Adrenal gland (tissue), 12 donors: ENCODE measurements around the gene SOWAHD. TPM values are rescaled to one million over a fixed set of nuclear protein-coding genes. Genes with fewer than 3 reads are reported as not detected.

Source experiments
- DNase-seq, 7 donors: peaks; one replicate each; pipeline ENCODE4 v3.0.0-alpha.2; 2019 to 2020
- H3K27ac ChIP-seq, 5 donors: fragments of 200-600 bp; sonication (generic) in 4 of 5; 1 replicate in 3 of 5; 2 replicates in 2 of 5; pipeline versions ENCODE4 v1.5.1 to v1.8.0; 2016 to 2020; ENCODE audit warnings: mild to moderate bottlenecking in 1 of 5
- H3K27me3 ChIP-seq: fragments of 200-600 bp; 2 replicates; pipeline ENCODE4 v1.8.0; 2021
- H3K36me3 ChIP-seq, 2 donors: fragments of 200-600 bp; replicated peaks in 1 of 2; 1 replicate in 1 of 2; 2 replicates in 1 of 2; pipeline versions ENCODE4 v1.5.1 to v1.8.0; 2018 to 2022
- H3K4me1 ChIP-seq, 2 donors: fragments of 200-600 bp; replicated peaks in 1 of 2; 1 replicate in 1 of 2; 2 replicates in 1 of 2; pipeline versions ENCODE4 v1.5.1 to v1.8.0; 2018 to 2021
- H3K4me3 ChIP-seq, 4 donors: fragments of 200-600 bp; sonication (generic) in 3 of 4; one replicate each; pipeline ENCODE4 v1.5.1; 2016 to 2018
- H3K9me3 ChIP-seq, 3 donors: fragments of 200-600 bp; sonication (generic) in 1 of 3; replicated peaks in 1 of 3; 1 replicate in 2 of 3; 2 replicates in 1 of 3; pipeline versions ENCODE4 v1.5.1 to v1.8.0; 2016 to 2021
- POLR2A ChIP-seq, 2 donors: fragments of 450-650 bp; IDR thresholded peaks; one replicate each; pipeline ENCODE4 v1.6.1; 2017; ENCODE audit warnings: antibody characterized with exemption in 2 of 2, mild to moderate bottlenecking in 2 of 2, moderate library complexity in 1 of 2
- WGBS, 4 donors: extraction: QIAGEN DNeasy Blood & Tissue Kit in 2 of 4; methylation state at CpG; one replicate each; pipeline versions ENCODE4 v1.1.5 to v1.1.7; 2013 to 2017; 5-methylcytosine and 5-hydroxymethylcytosine counted together
- intact Hi-C, 2 donors: fragments of 100-400 bp; cut with DNase I; formaldehyde crosslinking; loops; one replicate each; pipeline versions ENCODE4 v1.14.1 to v1.15.0; 2022 to 2023
- polyA plus RNA-seq, 3 donors: library from polyadenylated mRNA; stranded (reverse); fragments of 200-250 nt in 2 of 3; fragments of 350-450 nt in 1 of 3; fragmentation: Illumina TruSeq in 1 of 3; extraction: RNeasy Lipid Tissue Mini Kit (QIAGEN cat#74804) in 1 of 3; gene quantifications; one replicate each; pipeline ENCODE4 v1.2.3, GENCODE V29; 2013 to 2014
- total RNA-seq, 9 donors: library from RNA; depleted of rRNA in 4 of 9; stranded (reverse); fragments of >200 nt in 4 of 9; fragments of 120-200 nt in 1 of 9; fragmentation: NEBNext Ultra II Directional in 1 of 9; extraction: Animal tissue kit (Norgen Biotek cat#: 25700) in 1 of 9; gene quantifications; one replicate each; pipeline versions ENCODE4 v1.1.0 to v1.2.4, GENCODE V29; 2013 to 2023
- TF ChIP-seq, protein P1 (sequence below), 6 experiments: fragments of 450-650 bp in 4 of 6; fragments of 200-600 bp in 2 of 6; sonication (generic) in 1 of 6; IDR thresholded peaks; 1 replicate in 5 of 6; 2 replicates in 1 of 6; pipeline versions ENCODE4 v1.5.1 to v1.8.0; 2016 to 2021; ENCODE audit warnings: antibody characterized with exemption in 6 of 6, mild to moderate bottlenecking in 2 of 6, moderate library complexity in 1 of 6
- donor health status: healthy with polysubstance abuse.
- donor health status: Bipolar disorder and iron deficiency.
- donor health status: DM: yes; HTN: yes; CAD: no.
- donor health status: DM: no; HTN: no; CAD: no.
- donor health status: DM: no; HTN: no; CAD: no.
- donor health status: DM: yes; HTN: yes; CAD: no.

Gene SOWAHD
- total and polyA plus RNA-seq, 12 donors: 0.13 to 5.9 (median 1.3) TPM; not detected in 1

DNA sequence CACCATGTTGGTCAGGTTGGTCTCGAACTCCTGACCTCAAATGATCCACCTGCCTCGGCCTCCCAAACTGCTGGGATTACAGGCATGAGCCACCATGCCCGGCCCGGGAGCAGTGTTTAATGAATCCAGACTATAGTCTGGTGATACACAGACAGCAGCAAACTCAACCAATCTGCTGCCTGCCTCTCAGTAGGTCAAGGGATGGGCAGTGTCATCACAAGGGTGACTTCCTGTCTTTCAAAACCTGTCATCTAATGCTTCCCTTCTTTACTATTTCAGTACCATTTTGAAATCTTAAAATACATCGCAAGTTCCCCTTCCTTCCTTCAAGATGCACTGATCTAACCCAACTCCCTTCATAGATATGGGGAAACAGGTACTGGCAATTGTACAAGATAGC lies 24.6 kb downstream of the SOWAHD start:
- no peak overlapping the region for H3K4me3 ChIP-seq
- peak overlapping the region in 1 of 5 donors; percentile 10 for H3K27ac ChIP-seq
- 73 to 85% (median 82%) methylated on average over 1 to 5 of the region's 5 CpGs for WGBS, 4 donors
- no peak for DNase-seq
- H3K4me1 ChIP-seq: peaks cover 4 to 14% of the 10 kb centered on the region in 2 donors
- H3K9me3 ChIP-seq: no peaks in the 10 kb centered on the region
- peaks cover 0 to 22% of the 10 kb centered on the region in 2 donors for H3K36me3 ChIP-seq
- intact Hi-C loops: no loop called here
- no peak for TF ChIP-seq POLR2A (IDR thresholded peaks at IDR 0.05)
- TF ChIP-seq, protein P1, sequence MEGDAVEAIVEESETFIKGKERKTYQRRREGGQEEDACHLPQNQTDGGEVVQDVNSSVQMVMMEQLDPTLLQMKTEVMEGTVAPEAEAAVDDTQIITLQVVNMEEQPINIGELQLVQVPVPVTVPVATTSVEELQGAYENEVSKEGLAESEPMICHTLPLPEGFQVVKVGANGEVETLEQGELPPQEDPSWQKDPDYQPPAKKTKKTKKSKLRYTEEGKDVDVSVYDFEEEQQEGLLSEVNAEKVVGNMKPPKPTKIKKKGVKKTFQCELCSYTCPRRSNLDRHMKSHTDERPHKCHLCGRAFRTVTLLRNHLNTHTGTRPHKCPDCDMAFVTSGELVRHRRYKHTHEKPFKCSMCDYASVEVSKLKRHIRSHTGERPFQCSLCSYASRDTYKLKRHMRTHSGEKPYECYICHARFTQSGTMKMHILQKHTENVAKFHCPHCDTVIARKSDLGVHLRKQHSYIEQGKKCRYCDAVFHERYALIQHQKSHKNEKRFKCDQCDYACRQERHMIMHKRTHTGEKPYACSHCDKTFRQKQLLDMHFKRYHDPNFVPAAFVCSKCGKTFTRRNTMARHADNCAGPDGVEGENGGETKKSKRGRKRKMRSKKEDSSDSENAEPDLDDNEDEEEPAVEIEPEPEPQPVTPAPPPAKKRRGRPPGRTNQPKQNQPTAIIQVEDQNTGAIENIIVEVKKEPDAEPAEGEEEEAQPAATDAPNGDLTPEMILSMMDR (IDR thresholded peaks at IDR 0.05): no peak
- no peaks in the 10 kb centered on the region for H3K27me3 ChIP-seq

- intact Hi-C loops: no loop called here
These were observed 26.5 kb downstream of the SOWAHD start for GRCh38 chrX:119784747-119785446.

GRCh38 chrX:119790977-119791436 lies 32.6 kb downstream of the SOWAHD start:
- no peak for TF ChIP-seq POLR2A (IDR thresholded peaks at IDR 0.05)
- TF ChIP-seq, protein P1 (IDR thresholded peaks at IDR 0.05): no peak
- peak overlapping the region; percentile 84 to 96 (median 91) for H3K27ac ChIP-seq
- H3K9me3 ChIP-seq: no peaks in the 10 kb centered on the region
- H3K4me3 ChIP-seq: peak overlapping the region in 3 of 4 donors; percentile 10 to 77 (median 30)
- intact Hi-C loops: no loop called here
- H3K4me1 ChIP-seq: peaks cover 4 to 38% of the 10 kb centered on the region in 2 donors
- 1 to 48% (median 33%) methylated on average over 10 to 31 of the region's 31 CpGs; no CpG with 5 or more reads in 1 of the 4 donors for WGBS, 4 donors
- H3K27me3 ChIP-seq: no peaks in the 10 kb centered on the region
- DNase-seq: peak; percentile 24 to 57 (median 30)
- peaks cover 0 to 12% of the 10 kb centered on the region in 2 donors for H3K36me3 ChIP-seq

More at GRCh38 chrX:119784747-119785446, 26.5 kb downstream of the SOWAHD start:
- peaks cover 4 to 30% of the 10 kb centered on the region in 2 donors for H3K4me1 ChIP-seq
- H3K9me3 ChIP-seq: no peaks in the 10 kb centered on the region
- no peak overlapping the region for H3K27ac ChIP-seq
- H3K27me3 ChIP-seq: no peaks in the 10 kb centered on the region
- DNase-seq: peak in 4 of 7 donors; percentile 22 to 52 (median 33)
- TF ChIP-seq, protein P1 (IDR thresholded peaks at IDR 0.05): peak in 5 of 6 experiments; percentile 15 to 42 (median 33)
- no peak for TF ChIP-seq POLR2A (IDR thresholded peaks at IDR 0.05)
- H3K4me3 ChIP-seq: no peak overlapping the region
- WGBS, 4 donors: 41 to 76% (median 72%) methylated on average over 3 to 14 of the region's 14 CpGs
- H3K36me3 ChIP-seq: peaks cover 0 to 23% of the 10 kb centered on the region in 2 donors

DNA sequence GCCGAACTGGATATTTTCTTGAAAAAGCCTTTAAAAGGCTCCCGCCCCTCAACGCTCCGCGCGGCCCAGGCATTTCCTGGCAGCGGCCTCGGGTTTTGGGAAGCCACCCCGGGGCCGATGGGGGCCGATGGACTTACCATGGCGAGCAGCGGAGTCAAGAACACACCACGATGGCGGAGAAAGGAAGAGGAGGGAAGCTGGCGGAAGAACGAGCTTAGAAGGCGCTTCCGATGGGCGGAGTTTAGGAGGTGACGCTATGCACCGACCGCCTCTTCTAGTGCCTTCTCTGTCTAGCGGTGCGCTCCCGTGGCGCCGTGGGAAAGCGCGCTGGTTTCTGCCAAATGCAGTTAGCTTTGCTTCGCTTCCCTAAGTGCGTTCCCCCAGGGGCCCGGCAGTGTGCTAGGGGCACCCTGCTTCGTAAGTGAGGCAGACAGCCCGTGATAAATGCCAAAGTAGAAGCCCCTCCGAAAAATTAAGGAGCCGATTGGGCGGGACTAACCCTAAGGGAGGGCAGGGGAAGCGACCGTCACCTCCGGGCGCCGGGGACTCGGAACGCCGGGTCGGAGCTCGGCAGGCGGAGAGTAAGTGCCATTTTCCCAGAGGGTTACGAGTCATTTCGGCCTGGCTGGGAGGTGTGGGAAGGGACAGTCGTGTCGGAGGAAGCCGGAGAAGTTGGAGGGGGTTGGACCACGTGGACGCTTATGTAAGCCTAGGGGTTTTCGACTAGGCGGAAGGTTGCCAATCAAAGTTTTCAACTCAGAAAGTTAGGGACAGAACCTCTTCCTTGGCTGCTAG lies 33.2 kb downstream of the SOWAHD start, which contains the start of gene RPL39:
TSS of gene RPL39 (minus strand) at position 194 of the 795 bp plus-strand sequence. CDS start at position 140, 54 bp downstream.
- Histone ChIP-seq H3K27me3 (no peaks in the 10 kb centered on the region), H3K4me3 (peak within 1 kb of the TSS in 3 of 4 donors; percentile 10 to 77 (median 30)), H3K36me3 (peaks cover 0 to 8% of the 10 kb centered on the region in 2 donors), H3K27ac (peak within 1 kb of the TSS; percentile 84 to 96 (median 91)), H3K9me3 (no peaks in the 10 kb centered on the region), H3K4me1 (peaks cover 4 to 36% of the 10 kb centered on the region in 2 donors)
- DNase-seq: peak; percentile 78 to 92 (median 83)
- 1 to 36% (median 32%) methylated on average over 38 to 58 of the region's 58 CpGs; no CpG with 5 or more reads in 1 of the 4 donors for WGBS, 4 donors
- intact Hi-C loops: no loop called here
- TF ChIP-seq, protein P1 (IDR thresholded peaks at IDR 0.05): no peak
- TF ChIP-seq POLR2A (IDR thresholded peaks at IDR 0.05): peak; percentile 41 to 80
